Body of pancreas (tissue), 4 donors: ENCODE measurements around the gene F11R. TPM values are rescaled to one million over a fixed set of nuclear protein-coding genes. Genes with fewer than 3 reads are reported as not detected.

Experiments
- ATAC-seq: fragments of 150-250 bp; one replicate; pipeline ENCODE4 v1.9.1; 2016
- DNase-seq, 4 donors: peaks; one replicate each; pipeline ENCODE4 v3.0.0-alpha.2; 2019
- H3K27ac ChIP-seq, 4 donors: fragments of 200-600 bp; sonication (generic); 1 replicate in 3 of 4; 2 replicates in 1 of 4; pipeline versions ENCODE4 v1.5.1 to v1.6.1; 2016 to 2019; ENCODE audit warnings: mild to moderate bottlenecking in 1 of 4, mixed read lengths in 1 of 4, moderate library complexity in 1 of 4
- H3K27me3 ChIP-seq, 2 donors: fragments of 200-600 bp; sonication (generic); one replicate each; pipeline ENCODE4 v1.6.0; 2016; ENCODE audit warnings: mild to moderate bottlenecking in 1 of 2
- H3K36me3 ChIP-seq, 2 donors: fragments of 200-600 bp; sonication (generic); replicated peaks in 1 of 2; 2 replicates each; pipeline ENCODE4 v1.5.1; 2016; ENCODE audit warnings: low read depth in 2 of 2; ENCODE audit not compliant: insufficient read depth in 1 of 2
- H3K4me1 ChIP-seq: fragments of 200-600 bp; sonication (generic); one replicate; pipeline ENCODE4 v1.6.0; 2016
- H3K4me3 ChIP-seq, 2 donors: fragments of 200-600 bp; sonication (generic); 1 replicate in 1 of 2; 2 replicates in 1 of 2; pipeline ENCODE4 v1.5.1; 2016 to 2019
- H3K9me3 ChIP-seq, 3 donors: fragments of 200-600 bp; sonication (generic); 1 replicate in 2 of 3; 2 replicates in 1 of 3; pipeline ENCODE4 v1.5.1; 2016
- POLR2A ChIP-seq, 3 donors: fragments of 450-650 bp; IDR thresholded peaks; one replicate each; pipeline ENCODE4 v1.6.1; 2016; ENCODE audit warnings: antibody characterized with exemption in 3 of 3, mild to moderate bottlenecking in 2 of 3
- WGBS, 2 donors: methylation state at CpG; one replicate each; pipeline ENCODE4 v1.1.5; 2017; 5-methylcytosine and 5-hydroxymethylcytosine counted together
- intact Hi-C: fragments of 100-400 bp; cut with DNase I; formaldehyde crosslinking; loops from one replicate; pipeline ENCODE4 v1.15.1; 2023
- total RNA-seq, 2 donors: library from RNA; depleted of rRNA; stranded (reverse); fragments of >200 nt; gene quantifications; one replicate each; pipeline ENCODE4 v1.1.0, GENCODE V29; 2016
- TF ChIP-seq, protein P1 (sequence below), 7 experiments: fragments of 450-650 bp in 4 of 7; fragments of 200-600 bp in 3 of 7; sonication (generic) in 3 of 7; IDR thresholded peaks; one replicate each; pipeline ENCODE4 v1.5.1; 2016 to 2019; ENCODE audit warnings: antibody characterized with exemption in 7 of 7

Gene F11R
- total RNA-seq: 10 to 100 TPM; 40.2 to 41.5 TPM

DNA sequence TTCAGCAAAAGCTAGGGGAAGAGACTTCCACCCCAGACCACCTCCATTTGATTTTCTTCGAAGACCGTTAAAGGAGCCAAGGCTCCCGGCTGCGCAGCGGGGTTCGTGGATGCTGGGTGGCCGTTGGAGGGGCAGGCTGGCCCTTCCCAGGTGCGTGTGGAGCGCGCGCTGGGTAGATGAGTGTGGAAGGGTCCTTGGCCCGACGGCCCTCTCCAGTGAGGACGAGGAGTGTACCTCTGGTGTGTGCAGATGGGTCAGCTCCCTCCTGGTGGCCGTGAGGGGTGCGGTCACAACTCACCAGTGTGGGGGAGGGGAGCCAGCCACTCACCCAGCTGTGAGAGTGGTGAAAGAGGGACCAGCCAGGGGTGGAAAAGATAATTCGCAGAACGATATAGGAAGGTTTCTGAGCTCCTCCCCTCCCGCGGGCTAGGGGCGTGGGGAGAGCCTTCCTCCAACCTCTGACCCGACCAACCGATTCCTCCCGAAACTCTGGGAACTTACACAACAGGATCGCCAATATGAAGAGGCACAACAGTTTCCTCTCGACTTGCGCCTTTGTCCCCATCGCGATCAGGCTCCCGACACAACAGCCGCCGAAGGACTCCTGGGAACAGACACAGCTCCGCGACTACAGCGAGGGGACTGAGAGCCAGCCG is at the start of gene F11R:
TSS of gene F11R (minus strand) at position 644 of the 656 bp plus-strand sequence. CDS start at position 565, 79 bp downstream.
- WGBS, 2 donors: 1 to 2% methylated on average over 30 to 36 of the region's 36 CpGs
- H3K27ac ChIP-seq: peak within 1 kb of the TSS; percentile 85 to 98 (median 91)
- peak; percentile 70 to 93 (median 93) for TF ChIP-seq POLR2A (IDR thresholded peaks at IDR 0.05)
- TF ChIP-seq, protein P1, sequence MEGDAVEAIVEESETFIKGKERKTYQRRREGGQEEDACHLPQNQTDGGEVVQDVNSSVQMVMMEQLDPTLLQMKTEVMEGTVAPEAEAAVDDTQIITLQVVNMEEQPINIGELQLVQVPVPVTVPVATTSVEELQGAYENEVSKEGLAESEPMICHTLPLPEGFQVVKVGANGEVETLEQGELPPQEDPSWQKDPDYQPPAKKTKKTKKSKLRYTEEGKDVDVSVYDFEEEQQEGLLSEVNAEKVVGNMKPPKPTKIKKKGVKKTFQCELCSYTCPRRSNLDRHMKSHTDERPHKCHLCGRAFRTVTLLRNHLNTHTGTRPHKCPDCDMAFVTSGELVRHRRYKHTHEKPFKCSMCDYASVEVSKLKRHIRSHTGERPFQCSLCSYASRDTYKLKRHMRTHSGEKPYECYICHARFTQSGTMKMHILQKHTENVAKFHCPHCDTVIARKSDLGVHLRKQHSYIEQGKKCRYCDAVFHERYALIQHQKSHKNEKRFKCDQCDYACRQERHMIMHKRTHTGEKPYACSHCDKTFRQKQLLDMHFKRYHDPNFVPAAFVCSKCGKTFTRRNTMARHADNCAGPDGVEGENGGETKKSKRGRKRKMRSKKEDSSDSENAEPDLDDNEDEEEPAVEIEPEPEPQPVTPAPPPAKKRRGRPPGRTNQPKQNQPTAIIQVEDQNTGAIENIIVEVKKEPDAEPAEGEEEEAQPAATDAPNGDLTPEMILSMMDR (IDR thresholded peaks at IDR 0.05): peak in 4 of 7 experiments; percentile 45 to 61 (median 55)
- H3K36me3 ChIP-seq: no peaks in the 10 kb centered on the region
- ATAC-seq (peak; percentile 38), DNase-seq (peak; percentile 63 to 71 (median 68))
- no peaks in the 10 kb centered on the region for H3K9me3 ChIP-seq
- peaks cover 53% of the 10 kb centered on the region for H3K4me1 ChIP-seq
- intact Hi-C loops: no loop called here
- peak within 1 kb of the TSS; percentile 51 to 83 for H3K4me3 ChIP-seq
- H3K27me3 ChIP-seq: no peaks in the 10 kb centered on the region

DNA sequence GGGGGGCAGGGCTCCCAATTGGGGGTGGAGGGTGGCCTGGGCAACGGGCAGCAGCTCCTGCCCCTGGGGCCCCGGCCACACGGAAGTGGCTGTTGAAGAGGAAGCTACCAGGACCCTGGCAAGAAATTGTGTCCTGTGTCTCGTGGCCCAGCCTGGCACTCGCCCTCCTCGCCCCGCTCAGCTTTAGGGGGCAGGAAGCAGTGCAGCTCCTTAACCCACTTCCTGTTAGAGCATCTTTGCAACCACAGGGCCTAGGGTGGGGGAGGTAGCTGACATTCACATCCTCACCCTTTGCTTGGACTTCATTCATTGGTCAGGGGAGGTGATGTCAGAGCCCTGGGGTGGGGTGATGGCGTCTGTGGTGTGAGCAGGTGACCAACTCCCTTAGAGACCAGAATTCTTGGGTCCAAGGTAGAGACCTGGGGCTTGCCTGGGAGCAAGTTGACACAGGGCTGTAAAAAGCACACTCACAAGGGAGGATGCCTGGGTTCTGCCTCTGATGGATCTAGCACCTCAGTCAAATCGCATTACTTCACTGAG is 48.8 kb upstream of the F11R start, which contains the start of gene ARHGAP30:
TSS of gene ARHGAP30 (minus strand) at position 161 of the 540 bp plus-strand sequence. CDS start 267 bp downstream, outside the sequence.
- H3K27ac ChIP-seq: peak within 1 kb of the TSS in 2 of 4 donors; percentile 27 to 64
- no peaks in the 10 kb centered on the region for H3K9me3 ChIP-seq
- no peaks in the 10 kb centered on the region for H3K27me3 ChIP-seq
- intact Hi-C loops: loop anchor here (5.0 kb wide), 1 partner anchor 32 kb away; no protein-coding TSS in a partner anchor
- peak in 2 of 3 donors; percentile 26 to 56 for TF ChIP-seq POLR2A (IDR thresholded peaks at IDR 0.05)
- TF ChIP-seq, protein P1 (IDR thresholded peaks at IDR 0.05): no peak
- ATAC-seq: no peak
- no peaks in the 10 kb centered on the region for H3K4me1 ChIP-seq
- DNase-seq: peak in 2 of 4 donors; percentile 38 to 80
- H3K4me3 ChIP-seq: no peak within 1 kb of the TSS
- peaks cover 0 to 2% of the 10 kb centered on the region in 2 donors for H3K36me3 ChIP-seq
- 61 to 89% methylated on average over 3 to 9 of the region's 9 CpGs for WGBS, 2 donors

DNA sequence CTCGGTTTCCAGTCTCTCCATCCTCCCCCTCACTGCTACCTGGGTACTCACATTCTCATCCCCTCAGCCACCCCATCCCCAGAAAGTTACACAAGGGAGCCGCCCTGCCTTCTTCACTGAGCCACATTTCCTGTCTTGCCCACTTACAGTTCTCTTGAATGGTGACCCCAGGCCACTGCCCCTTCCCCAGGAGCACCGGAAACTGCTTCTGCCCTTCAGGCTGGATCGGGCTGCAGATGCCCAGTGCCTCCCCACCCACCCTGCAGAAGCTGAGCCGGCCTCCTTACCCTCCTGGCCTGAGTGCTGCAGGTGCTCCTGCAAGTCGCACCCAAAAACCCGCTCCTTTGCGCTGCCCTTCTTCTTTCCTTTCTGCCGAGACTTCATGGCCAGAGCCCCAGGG is 48.3 kb upstream of the F11R start:
- DNase-seq (no peak), ATAC-seq (no peak)
- no peaks in the 10 kb centered on the region for H3K27me3 ChIP-seq
- 84% methylated on average over 8 to 9 of the region's 9 CpGs for WGBS, 2 donors
- no peak for TF ChIP-seq POLR2A (IDR thresholded peaks at IDR 0.05)
- TF ChIP-seq, protein P1 (IDR thresholded peaks at IDR 0.05): no peak
- H3K4me3 ChIP-seq: no peak overlapping the region
- intact Hi-C loops: loop anchor here (5.0 kb wide), 1 partner anchor 33 kb away; no protein-coding TSS in a partner anchor
- H3K36me3 ChIP-seq: peaks cover 0 to 2% of the 10 kb centered on the region in 2 donors
- no peaks in the 10 kb centered on the region for H3K4me1 ChIP-seq
- peak overlapping the region in 2 of 4 donors; percentile 27 to 52 for H3K27ac ChIP-seq
- H3K9me3 ChIP-seq: no peaks in the 10 kb centered on the region

DNA sequence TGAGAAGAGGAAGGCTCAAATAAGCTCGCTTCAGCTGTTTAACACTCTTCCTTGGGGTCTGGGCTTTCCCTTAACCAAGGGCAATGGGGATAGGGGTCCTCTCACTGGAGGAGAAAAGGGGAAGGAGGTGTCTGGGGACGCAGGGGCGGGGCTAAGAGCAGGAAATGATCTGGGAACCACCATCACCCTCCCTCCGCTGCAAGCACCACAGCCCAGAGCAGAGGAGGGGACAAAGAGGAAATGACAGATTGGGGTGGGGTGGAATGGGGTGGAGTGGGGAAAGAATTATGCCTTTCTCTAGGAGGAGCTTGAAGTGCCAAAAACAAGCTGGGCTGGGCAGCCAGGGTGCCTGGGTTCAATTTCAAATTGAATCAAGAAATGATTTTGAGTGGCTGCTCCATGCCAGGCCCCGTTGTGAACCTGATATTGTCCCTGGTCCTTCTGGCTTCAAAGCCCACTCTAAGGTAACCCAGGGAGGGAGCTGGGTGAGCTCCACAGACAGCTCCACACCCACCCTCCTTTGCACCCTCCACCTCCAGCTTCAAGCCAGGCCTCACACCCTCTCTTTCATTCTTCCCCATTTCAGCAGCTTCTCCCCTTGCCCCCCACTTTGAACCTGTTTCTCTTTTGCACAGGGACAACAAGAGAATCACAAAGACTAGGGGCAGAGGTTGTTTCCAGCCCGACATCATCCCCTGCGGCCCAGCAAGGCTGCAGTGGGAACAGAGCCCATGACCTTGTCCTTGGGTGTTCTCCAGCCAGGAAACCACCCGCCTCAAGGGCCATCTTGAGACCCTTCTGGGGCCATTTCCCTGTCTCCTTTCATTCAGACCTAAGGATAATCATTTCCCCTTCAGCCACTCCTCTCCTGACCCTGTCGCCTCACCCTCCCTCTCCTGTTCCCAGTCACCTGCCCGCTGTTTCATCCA is 47.6 kb upstream of the F11R start:
- H3K9me3 ChIP-seq: no peaks in the 10 kb centered on the region
- peak in 2 of 4 donors; percentile 41 to 78 for DNase-seq
- H3K4me1 ChIP-seq: no peaks in the 10 kb centered on the region
- TF ChIP-seq POLR2A (IDR thresholded peaks at IDR 0.05): peak in 1 of 3 donors; percentile 25
- TF ChIP-seq, protein P1 (IDR thresholded peaks at IDR 0.05): no peak
- H3K27me3 ChIP-seq: no peaks in the 10 kb centered on the region
- ATAC-seq: no peak
- intact Hi-C loops: loop anchor here (5.0 kb wide), 1 partner anchor 34 kb away; no protein-coding TSS in a partner anchor
- 67 to 77% methylated on average over 10 of the region's 10 CpGs for WGBS, 2 donors
- no peak overlapping the region for H3K4me3 ChIP-seq
- peak overlapping the region in 2 of 4 donors; percentile 27 to 52 for H3K27ac ChIP-seq
- peaks cover 0 to 2% of the 10 kb centered on the region in 2 donors for H3K36me3 ChIP-seq
